Fibroblast of mammary gland (primary cell): ENCODE results near the gene PIBF1.
"Not testable (repeated sequence)": the region's sequence is repeated elsewhere in the genome, so short reads cannot be mapped to it uniquely, and the experiment has no call there.

Experiments used
- DNase-seq: peaks from one replicate; pipeline ENCODE4 v3.0.0-alpha.2; 2010; ENCODE audit warnings: low read depth
- H3K4me3 ChIP-seq: 2 replicates; pipeline ENCODE4 v1.5.1; 2011; ENCODE audit warnings: low read depth, mild to moderate bottlenecking, low read length, moderate library complexity; ENCODE audit not compliant: control insufficient read depth
- CTCF ChIP-seq: conservative IDR thresholded peaks from 2 replicates; pipeline ENCODE4 v1.5.1; 2011; ENCODE audit warnings: low read depth, low read length, inconsistent platforms; ENCODE audit not compliant: control insufficient read depth, insufficient read depth

PIBF1 gene

GRCh38 chr13:72757792-72758535 is 24.0 kb upstream of the PIBF1 start:
- no peak for TF ChIP-seq CTCF
- no peak overlapping the region for H3K4me3 ChIP-seq
- DNase-seq, result peak; percentile 8

- H3K4me3 ChIP-seq, result no peak overlapping the region
- no peak for TF ChIP-seq CTCF
- no peak for DNase-seq
Measured at GRCh38 chr13:72760189-72760588, 21.7 kb upstream of the PIBF1 start.

- no peak for DNase-seq
- H3K4me3 ChIP-seq, result no peak overlapping the region
- no peak for TF ChIP-seq CTCF
Measured at GRCh38 chr13:72763411-72763810, 18.5 kb upstream of the PIBF1 start.

GRCh38 chr13:72774019-72774418 is 7.9 kb upstream of the PIBF1 start:
- peak; percentile 13 for DNase-seq
- no peak for TF ChIP-seq CTCF
- no peak overlapping the region for H3K4me3 ChIP-seq

GRCh38 chr13:72782717-72783116 is 784 bp downstream of the PIBF1 start:
- DNase-seq, result peak; percentile 35
- peak overlapping the region; percentile 99 for H3K4me3 ChIP-seq
- TF ChIP-seq CTCF, result no peak

- H3K4me3 ChIP-seq, DNase-seq: not testable (repeated sequence)
Measured at GRCh38 chr13:72784679-72785078, 2.7 kb downstream of the PIBF1 start.

- TF ChIP-seq CTCF, result no peak
- no peak for DNase-seq
Measured at GRCh38 chr13:72788831-72789230, 6.9 kb downstream of the PIBF1 start.

More at GRCh38 chr13:72788831-72789230, 6.9 kb downstream of the PIBF1 start:
- H3K4me3 ChIP-seq, result no peak overlapping the region
